Endothelial cell of umbilical vein (primary cell): ENCODE measurements around the gene MIR17HG. TPM values are rescaled to one million over a fixed set of nuclear protein-coding genes. Genes with fewer than 3 reads are reported as not detected.

Source experiments
- BruUV-seq: library from RNA; stranded (reverse); fragments of 400-500 nt; replicated peaks from 2 replicates; lab custom pipeline; 2021; lab: Mats Ljungman, UMichigan
- CTCF ChIA-PET: fragments of 300-600, 350-600 bp; sonication (Branson Sonifier 250); formaldehyde crosslinking; loops from one replicate; lab custom pipeline; 2021; ENCODE audit warnings: antibody characterized with exemption, inconsistent platforms; lab: Charles Lee
- POLR2A ChIA-PET: fragments of 300-600, 350-600 bp; sonication (Branson Sonifier 250); formaldehyde crosslinking; loops from one replicate; lab custom pipeline; 2021; ENCODE audit warnings: antibody characterized with exemption, inconsistent platforms; lab: Charles Lee
- DNase-seq: peaks from one replicate; pipeline ENCODE4 v3.0.0-alpha.2; 2011; ENCODE audit warnings: low read depth, low spot score
- FAIRE-seq: peaks from 2 replicates; lab custom pipeline; 2011; peaks lifted over from hg19 to GRCh38; lab: Jason Lieb, UNC
- H2AFZ ChIP-seq: 2 replicates; pipeline ENCODE4 v1.6.0; 2012; ENCODE audit warnings: low read depth, low read length, control low read depth, inconsistent platforms
- H3K27ac ChIP-seq: 2 replicates; pipeline ENCODE4 v1.5.1; 2011; ENCODE audit warnings: low read depth, mild to moderate bottlenecking, control low read depth, low read length, moderate library complexity; ENCODE audit not compliant: insufficient read depth
- H3K27me3 ChIP-seq, 2 experiments: 2 replicates each; pipeline versions ENCODE4 v1.6.0 to v1.6.1; 2011; ENCODE audit warnings: low read length in 2 of 2, mixed read lengths in 1 of 2; ENCODE audit not compliant: control insufficient read depth in 2 of 2, insufficient read depth in 2 of 2
- H3K36me3 ChIP-seq, 2 experiments: 2 replicates in 1 of 2; 3 replicates in 1 of 2; pipeline ENCODE4 v1.5.1; 2011; ENCODE audit warnings: low read length in 2 of 2, mild to moderate bottlenecking in 1 of 2, moderate library complexity in 1 of 2; ENCODE audit not compliant: control insufficient read depth in 2 of 2, insufficient read depth in 2 of 2; ENCODE audit errors: extremely low read depth in 1 of 2
- H3K4me1 ChIP-seq: 3 replicates; pipeline ENCODE4 v1.5.1; 2011; ENCODE audit warnings: mild to moderate bottlenecking, low read length; ENCODE audit not compliant: control insufficient read depth, insufficient read depth; ENCODE audit errors: extremely low read depth
- H3K4me2 ChIP-seq: 2 replicates; pipeline ENCODE4 v1.6.1; 2011; ENCODE audit warnings: low read length, control low read depth, mixed read lengths; ENCODE audit not compliant: insufficient read depth
- H3K4me3 ChIP-seq, 3 experiments: fragments of 200-600 bp in 1 of 3; sonication (generic), shearing (Covaris generic) in 1 of 3; replicated peaks in 1 of 3; 2 replicates each; pipeline ENCODE4 v1.5.1; 2011 to 2016; ENCODE audit warnings: control low read depth in 3 of 3, low read length in 3 of 3, mild to moderate bottlenecking in 2 of 3, inconsistent platforms in 1 of 3, low read depth in 1 of 3, moderate library complexity in 1 of 3; ENCODE audit not compliant: insufficient read depth in 1 of 3
- H3K79me2 ChIP-seq: 2 replicates; pipeline ENCODE4 v1.6.0; 2012; ENCODE audit warnings: low read length, inconsistent platforms; ENCODE audit not compliant: control insufficient read depth, insufficient read depth
- H3K9ac ChIP-seq: replicated peaks from 2 replicates; pipeline ENCODE3; 2011; ENCODE audit warnings: low read length, control low read depth; ENCODE audit not compliant: insufficient read depth; ENCODE audit errors: extremely low read depth
- H3K9me1 ChIP-seq: replicated peaks from 3 replicates; pipeline ENCODE4 v1.6.0; 2011; ENCODE audit warnings: mild to moderate bottlenecking, low read length; ENCODE audit not compliant: control insufficient read depth, insufficient read depth; ENCODE audit errors: extremely low read depth
- H3K9me3 ChIP-seq: replicated peaks from 2 replicates; pipeline ENCODE4 v1.5.1; 2012; ENCODE audit warnings: low read length, inconsistent platforms; ENCODE audit not compliant: control insufficient read depth, insufficient read depth
- H4K20me1 ChIP-seq: replicated peaks from 2 replicates; pipeline ENCODE3; 2011; ENCODE audit warnings: mild to moderate bottlenecking, low read length; ENCODE audit not compliant: control insufficient read depth, insufficient read depth; ENCODE audit errors: extremely low read depth
- CTCF ChIP-seq, 2 donors: IDR thresholded peaks; 1 replicate in 1 of 2; 2 replicates in 1 of 2; pipeline ENCODE4 v1.5.1; 2011; ENCODE audit warnings: low read length in 2 of 2, mild to moderate bottlenecking in 2 of 2, moderate library complexity in 2 of 2, control low read depth in 1 of 2, inconsistent platforms in 1 of 2, low read depth in 1 of 2; ENCODE audit not compliant: insufficient read depth in 1 of 2; ENCODE audit errors: extremely low read depth in 1 of 2
- EZH2 ChIP-seq: IDR thresholded peaks from 2 replicates; pipeline ENCODE4 v1.6.1; 2012; ENCODE audit warnings: borderline replicate concordance, low read depth, mild to moderate bottlenecking, moderate library complexity, low read length, inconsistent platforms; ENCODE audit not compliant: severe bottlenecking
- FOS ChIP-seq: IDR thresholded peaks from 2 replicates; pipeline ENCODE4 v1.6.1; 2011; ENCODE audit warnings: mild to moderate bottlenecking, low read length, moderate library complexity, borderline replicate concordance; ENCODE audit not compliant: insufficient read depth
- GATA2 ChIP-seq: IDR thresholded peaks from 2 replicates; pipeline ENCODE4 v1.7.0; 2011; ENCODE audit warnings: low read depth, mild to moderate bottlenecking, moderate library complexity, mixed read lengths, low read length; ENCODE audit not compliant: insufficient read length, insufficient read depth
- JUN ChIP-seq: IDR thresholded peaks from 2 replicates; pipeline ENCODE4 v1.6.1; 2011; ENCODE audit warnings: borderline replicate concordance, low read depth; ENCODE audit not compliant: insufficient read length, insufficient read depth
- MAX ChIP-seq: IDR thresholded peaks from 2 replicates; pipeline ENCODE4 v1.6.1; 2011; ENCODE audit not compliant: insufficient read depth, insufficient read length
- MYC ChIP-seq: IDR thresholded peaks from one replicate; pipeline ENCODE4 v1.6.1; 2011; ENCODE audit warnings: mild to moderate bottlenecking, low read depth, low read length
- POLR2A ChIP-seq: IDR thresholded peaks from 2 replicates; pipeline ENCODE4 v1.6.1; 2012; ENCODE audit warnings: low read depth, mild to moderate bottlenecking, control low read depth, low read length
- POLR2AphosphoS5 ChIP-seq: IDR thresholded peaks from 2 replicates; pipeline ENCODE4 v1.6.1; 2012; ENCODE audit warnings: low read depth, mild to moderate bottlenecking, control low read depth, low read length, moderate library complexity; ENCODE audit not compliant: insufficient read depth
- dilution Hi-C: fragments of 300-500 bp; cut with MboI; formaldehyde crosslinking; loops from one replicate; pipeline ENCODE4 v1.15.0; 2019; ENCODE audit warnings: low sequenced_read_pairs; ENCODE audit not compliant: extremely low pct_ligation_motif_present
- intact Hi-C: fragments of 100-400 bp; cut with micrococcal nuclease; formaldehyde crosslinking; loops from one replicate; pipeline ENCODE4 v1.10.0; 2022
- polyA plus RNA-seq, 4 experiments: library from polyadenylated mRNA; depleted of rRNA in 3 of 4; stranded (reverse) in 3 of 4; unstranded in 1 of 4; fragments of >200 nt; gene quantifications; 2 replicates each; pipeline versions ENCODE4 v1.2.1 to v1.2.3, GENCODE V29; 2011 to 2012; ENCODE audit warnings: missing spikeins in 1 of 4
- total RNA-seq: library from RNA; stranded (reverse); gene quantifications from 2 replicates; pipeline ENCODE4 v1.2.3, GENCODE V29; 2021

The MIR17HG gene
- total and polyA plus RNA-seq, 2 donors (not counting 3 experiments of a cell fraction or from before 2014, with no cell fraction given), result 1.8 to 9.5 TPM

DNA sequence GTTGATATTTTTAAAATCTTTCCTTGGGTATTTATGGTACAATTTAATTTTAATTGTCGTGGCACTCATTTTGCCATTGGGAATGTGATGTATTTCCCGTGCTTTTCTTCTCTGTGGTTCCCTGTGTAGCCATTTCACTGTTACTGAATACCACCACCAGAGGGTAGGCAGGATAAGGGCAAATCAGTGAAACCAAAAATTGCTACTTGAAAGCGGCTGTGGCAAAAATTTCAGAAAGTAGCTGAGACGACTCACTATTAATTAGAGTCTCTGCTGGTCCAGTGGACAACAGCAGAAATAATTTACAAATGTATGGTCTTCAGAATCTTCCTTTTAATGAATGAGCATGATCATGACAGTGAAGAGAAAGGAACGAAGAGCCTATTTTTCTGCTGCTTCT, 34.4 kb upstream of the MIR17HG start:
- TF ChIP-seq POLR2AphosphoS5 (no peak), CTCF (IDR thresholded peaks at IDR 0.05; ENCODE audit: extremely low read depth in 1 of 2, insufficient read depth in 1 of 2, low read depth in 1 of 2, low read length in 2 of 2) (peak; percentile 31 to 48)
- peak; percentile 51 for DNase-seq
- no peaks in the 10 kb centered on the region for H3K9me1 ChIP-seq
- no peak overlapping the region for H3K27ac ChIP-seq
- dilution Hi-C loops (no loop called here), intact Hi-C loops (loop anchor here (1.0 to 2.0 kb wide), 3 partner anchors 36 to 410 kb away; no protein-coding TSS in a partner anchor)
- ChIA-PET CTCF (interaction anchor here (0.6 to 2.6 kb wide), 13 partner anchors 11 to 410 kb away, joined by 3 to 43 read pairs (median 5); partner anchors contain the start of genes GPC5 and MIR17HG), POLR2A (no interaction called here)
- no peaks in the 10 kb centered on the region for H3K4me1 ChIP-seq
- no TSS peak for BruUV-seq
- H3K4me3 ChIP-seq, result no peak overlapping the region
- no peaks in the 10 kb centered on the region for H3K9me3 ChIP-seq
- H3K36me3 ChIP-seq, result no peaks in the 10 kb centered on the region
- H3K27me3 ChIP-seq, result peaks cover 4 to 20% of the 10 kb centered on the region in 2 experiments
- H3K9ac ChIP-seq, result no peak overlapping the region
- H4K20me1 ChIP-seq, result no peaks in the 10 kb centered on the region
- H3K4me2 ChIP-seq, result peak overlapping the region; percentile 31
- no peaks in the 10 kb centered on the region for H3K79me2 ChIP-seq
- no peak overlapping the region for H2AFZ ChIP-seq
- peak; percentile 61 for FAIRE-seq

GRCh38 chr13:91313581-91313980, 33.9 kb upstream of the MIR17HG start:
- no peak for DNase-seq
- no TSS peak for BruUV-seq
- Histone ChIP-seq H3K9me1 (no peaks in the 10 kb centered on the region), H3K4me3 (no peak overlapping the region), H3K79me2 (no peaks in the 10 kb centered on the region), H4K20me1 (no peaks in the 10 kb centered on the region), H2AFZ (no peak overlapping the region), H3K9ac (no peak overlapping the region), H3K27ac (no peak overlapping the region), H3K36me3 (no peaks in the 10 kb centered on the region), H3K27me3 (peaks cover 4 to 20% of the 10 kb centered on the region in 2 experiments), H3K4me2 (no peak overlapping the region), H3K4me1 (no peaks in the 10 kb centered on the region), H3K9me3 (no peaks in the 10 kb centered on the region)
- dilution Hi-C loops (no loop called here), intact Hi-C loops (loop anchor here (1.0 to 2.0 kb wide), 3 partner anchors 36 to 409 kb away; no protein-coding TSS in a partner anchor)
- no peak for FAIRE-seq
- CTCF ChIA-PET, result interaction anchor here (0.6 to 2.6 kb wide), 14 partner anchors 10 to 409 kb away, joined by 3 to 43 read pairs (median 5); partner anchors contain the start of genes GPC5 and MIR17HG
- TF ChIP-seq CTCF (IDR thresholded peaks at IDR 0.05; ENCODE audit: extremely low read depth in 1 of 2, insufficient read depth in 1 of 2, low read depth in 1 of 2, low read length in 2 of 2), result no peak
- TF ChIP-seq MAX, result no peak
- TF ChIP-seq GATA2, result no peak
- TF ChIP-seq EZH2, result no peak
- no peak for TF ChIP-seq JUN
- no peak for TF ChIP-seq POLR2AphosphoS5
- TF ChIP-seq POLR2A, result no peak
- TF ChIP-seq FOS, result no peak
- no peak for TF ChIP-seq MYC
- POLR2A ChIA-PET, result no interaction called here
